Gastroesophageal sphincter (tissue), 4 donors: ENCODE measurements around the gene GRIK2. TPM values are rescaled to one million over a fixed set of nuclear protein-coding genes. Genes with fewer than 3 reads are reported as not detected.

Experiments used
- ATAC-seq: fragments of 150-250 bp; one replicate; pipeline ENCODE4 v1.9.1; 2016; ENCODE audit warnings: mild to moderate bottlenecking, moderate library complexity
- H3K27ac ChIP-seq, 4 donors: fragments of 200-600 bp; sonication (generic) in 3 of 4; 1 replicate in 3 of 4; 2 replicates in 1 of 4; pipeline ENCODE4 v1.5.1; 2016 to 2019
- H3K27me3 ChIP-seq: fragments of 200-600 bp; sonication (generic); one replicate; pipeline ENCODE4 v1.5.1; 2019
- H3K36me3 ChIP-seq, 2 donors: fragments of 200-600 bp; sonication (generic); one replicate each; pipeline ENCODE4 v1.5.1; 2019; ENCODE audit warnings: control low read depth in 1 of 2
- H3K4me1 ChIP-seq, 3 donors: fragments of 200-600 bp; sonication (generic); 1 replicate in 2 of 3; 2 replicates in 1 of 3; pipeline ENCODE4 v1.5.1; 2016 to 2019; ENCODE audit warnings: control low read depth in 2 of 3
- H3K4me3 ChIP-seq, 2 donors: fragments of 200-600 bp; sonication (generic); one replicate each; pipeline ENCODE4 v1.5.1; 2019; ENCODE audit warnings: mild to moderate bottlenecking in 1 of 2, moderate library complexity in 1 of 2
- H3K9me3 ChIP-seq, 3 donors: fragments of 200-600 bp; sonication (generic); one replicate each; pipeline ENCODE4 v1.5.1; 2017 to 2019; ENCODE audit warnings: control low read depth in 2 of 3
- EP300 ChIP-seq: sonication (generic); formaldehyde crosslinking; IDR thresholded peaks from one replicate; pipeline ENCODE4 v1.6.1; 2017; ENCODE audit warnings: antibody characterized with exemption, mild to moderate bottlenecking
- POLR2A ChIP-seq, 2 donors: fragments of 450-650 bp; IDR thresholded peaks; one replicate each; pipeline ENCODE4 v1.6.1; 2017; ENCODE audit warnings: antibody characterized with exemption in 2 of 2, mild to moderate bottlenecking in 2 of 2, moderate library complexity in 1 of 2
- POLR2AphosphoS5 ChIP-seq: sonication (generic); formaldehyde crosslinking; IDR thresholded peaks from one replicate; pipeline ENCODE4 v1.6.1; 2017; ENCODE audit warnings: antibody characterized with exemption
- WGBS, 2 donors: methylation state at CpG; one replicate each; pipeline ENCODE4 v1.1.5; 2018; ENCODE audit warnings: low coverage in 1 of 2; 5-methylcytosine and 5-hydroxymethylcytosine counted together
- total RNA-seq, 4 donors: library from RNA; depleted of rRNA; stranded (reverse); fragments of >200 nt; gene quantifications; one replicate each; pipeline ENCODE4 v1.1.0, GENCODE V29; 2016
- TF ChIP-seq, protein P1 (sequence below), 4 experiments: fragments of 200-600 bp in 2 of 4; fragments of 450-650 bp in 2 of 4; sonication (generic) in 1 of 4; IDR thresholded peaks; one replicate each; pipeline ENCODE4 v1.5.1; 2017 to 2019; ENCODE audit warnings: antibody characterized with exemption in 4 of 4, mild to moderate bottlenecking in 2 of 4, moderate library complexity in 2 of 4

GRIK2 gene
- total RNA-seq, 4 donors from 2014 or later: 0.82 to 2.2 (median 1.0) TPM

GRCh38 chr6:101417900-101418299, 24.4 kb downstream of the GRIK2 start:
- H3K36me3 ChIP-seq: no peaks in the 10 kb centered on the region
- TF ChIP-seq, protein P1, sequence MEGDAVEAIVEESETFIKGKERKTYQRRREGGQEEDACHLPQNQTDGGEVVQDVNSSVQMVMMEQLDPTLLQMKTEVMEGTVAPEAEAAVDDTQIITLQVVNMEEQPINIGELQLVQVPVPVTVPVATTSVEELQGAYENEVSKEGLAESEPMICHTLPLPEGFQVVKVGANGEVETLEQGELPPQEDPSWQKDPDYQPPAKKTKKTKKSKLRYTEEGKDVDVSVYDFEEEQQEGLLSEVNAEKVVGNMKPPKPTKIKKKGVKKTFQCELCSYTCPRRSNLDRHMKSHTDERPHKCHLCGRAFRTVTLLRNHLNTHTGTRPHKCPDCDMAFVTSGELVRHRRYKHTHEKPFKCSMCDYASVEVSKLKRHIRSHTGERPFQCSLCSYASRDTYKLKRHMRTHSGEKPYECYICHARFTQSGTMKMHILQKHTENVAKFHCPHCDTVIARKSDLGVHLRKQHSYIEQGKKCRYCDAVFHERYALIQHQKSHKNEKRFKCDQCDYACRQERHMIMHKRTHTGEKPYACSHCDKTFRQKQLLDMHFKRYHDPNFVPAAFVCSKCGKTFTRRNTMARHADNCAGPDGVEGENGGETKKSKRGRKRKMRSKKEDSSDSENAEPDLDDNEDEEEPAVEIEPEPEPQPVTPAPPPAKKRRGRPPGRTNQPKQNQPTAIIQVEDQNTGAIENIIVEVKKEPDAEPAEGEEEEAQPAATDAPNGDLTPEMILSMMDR (IDR thresholded peaks at IDR 0.05): no peak
- TF ChIP-seq POLR2A (IDR thresholded peaks at IDR 0.05): no peak
- no peak for TF ChIP-seq POLR2AphosphoS5
- TF ChIP-seq EP300: no peak
- WGBS, 2 donors: 67 to 83% methylated on average over 1 of the region's 1 CpG
- H3K4me3 ChIP-seq: no peak overlapping the region
- H3K4me1 ChIP-seq: no peaks in the 10 kb centered on the region
- H3K9me3 ChIP-seq: no peaks in the 10 kb centered on the region
- H3K27me3 ChIP-seq: no peaks in the 10 kb centered on the region
- ATAC-seq: no peak
- no peak overlapping the region for H3K27ac ChIP-seq

DNA sequence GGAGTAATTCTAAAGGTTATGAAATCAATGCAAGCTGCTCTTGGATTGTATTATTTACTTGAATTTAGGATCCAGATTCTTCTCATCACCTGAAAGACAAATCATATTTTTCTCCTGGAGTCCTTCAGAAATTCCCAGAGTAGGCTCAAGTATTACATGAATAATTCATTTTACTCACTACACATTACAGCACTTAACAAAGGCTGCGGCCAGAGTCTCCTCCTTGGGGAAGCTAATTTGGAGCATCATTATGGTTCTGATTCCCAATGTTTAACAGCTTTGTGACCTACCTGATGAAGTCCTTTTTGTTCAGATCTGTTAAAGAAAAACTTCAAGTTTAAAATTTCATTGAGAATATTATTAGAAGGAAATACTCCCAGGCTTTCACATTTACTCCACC, 28.7 kb downstream of the GRIK2 start:
- TF ChIP-seq EP300 (no peak), POLR2A (IDR thresholded peaks at IDR 0.05) (no peak), POLR2AphosphoS5 (no peak)
- TF ChIP-seq, protein P1 (IDR thresholded peaks at IDR 0.05): no peak
- ATAC-seq: no peak
- Histone ChIP-seq H3K4me3 (no peak overlapping the region), H3K27ac (no peak overlapping the region), H3K36me3 (no peaks in the 10 kb centered on the region), H3K4me1 (no peaks in the 10 kb centered on the region), H3K9me3 (no peaks in the 10 kb centered on the region), H3K27me3 (no peaks in the 10 kb centered on the region)
- 56 to 70% methylated on average over 1 of the region's 1 CpG for WGBS, 2 donors

DNA sequence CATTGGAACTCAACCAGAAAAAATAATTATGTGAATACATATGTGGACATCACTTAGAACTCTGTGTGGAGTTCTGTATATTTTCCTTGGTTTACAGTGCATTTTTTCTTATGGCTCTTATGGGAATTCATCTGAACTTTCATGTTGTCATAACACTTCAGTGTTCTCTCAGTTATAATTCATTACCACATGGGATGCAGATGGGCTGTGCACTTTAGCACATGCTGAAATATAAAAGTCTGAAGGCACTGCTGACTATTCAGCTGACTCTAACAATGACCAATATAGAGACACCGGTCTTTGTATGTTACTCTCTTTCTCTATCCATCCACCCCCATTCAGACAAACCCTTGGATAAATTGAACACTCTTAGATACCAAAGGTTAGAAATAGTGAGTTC, 29.3 kb downstream of the GRIK2 start:
- Histone ChIP-seq H3K27me3 (no peaks in the 10 kb centered on the region), H3K4me3 (no peak overlapping the region), H3K27ac (no peak overlapping the region), H3K36me3 (no peaks in the 10 kb centered on the region), H3K4me1 (no peaks in the 10 kb centered on the region), H3K9me3 (no peaks in the 10 kb centered on the region)
- TF ChIP-seq EP300: no peak
- TF ChIP-seq, protein P1 (IDR thresholded peaks at IDR 0.05): no peak
- no peak for TF ChIP-seq POLR2AphosphoS5
- TF ChIP-seq POLR2A (IDR thresholded peaks at IDR 0.05): no peak
- 50 to 57% methylated on average over 1 of the region's 1 CpG for WGBS, 2 donors
- no peak for ATAC-seq

DNA sequence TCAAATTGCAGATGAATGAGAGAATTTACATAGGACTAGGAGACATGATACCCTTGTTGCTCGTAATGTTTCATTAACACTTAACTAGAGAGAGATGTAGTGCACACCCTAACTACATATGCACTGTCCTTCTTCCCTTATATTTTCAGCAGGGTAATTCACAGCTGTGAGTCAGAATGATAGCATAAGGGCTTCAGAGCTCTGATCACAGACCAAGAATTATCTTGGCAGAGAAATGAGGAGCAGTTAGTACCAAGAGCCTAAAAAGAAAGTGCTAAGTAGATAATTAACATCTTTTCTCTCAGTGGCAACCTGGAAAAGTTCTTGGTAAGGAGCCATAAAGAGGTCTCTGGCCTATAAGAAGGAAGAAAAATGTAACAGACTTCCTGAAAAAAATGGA, 35.8 kb downstream of the GRIK2 start:
- TF ChIP-seq, protein P1 (IDR thresholded peaks at IDR 0.05): no peak
- no peak for TF ChIP-seq EP300
- no peak for TF ChIP-seq POLR2A (IDR thresholded peaks at IDR 0.05)
- no peak for TF ChIP-seq POLR2AphosphoS5
- no peak overlapping the region for H3K4me3 ChIP-seq
- no peaks in the 10 kb centered on the region for H3K4me1 ChIP-seq
- WGBS, 2 donors: 43 to 75% methylated on average over 1 of the region's 1 CpG
- no peaks in the 10 kb centered on the region for H3K9me3 ChIP-seq
- ATAC-seq: no peak
- no peak overlapping the region for H3K27ac ChIP-seq
- no peaks in the 10 kb centered on the region for H3K36me3 ChIP-seq
- no peaks in the 10 kb centered on the region for H3K27me3 ChIP-seq

DNA sequence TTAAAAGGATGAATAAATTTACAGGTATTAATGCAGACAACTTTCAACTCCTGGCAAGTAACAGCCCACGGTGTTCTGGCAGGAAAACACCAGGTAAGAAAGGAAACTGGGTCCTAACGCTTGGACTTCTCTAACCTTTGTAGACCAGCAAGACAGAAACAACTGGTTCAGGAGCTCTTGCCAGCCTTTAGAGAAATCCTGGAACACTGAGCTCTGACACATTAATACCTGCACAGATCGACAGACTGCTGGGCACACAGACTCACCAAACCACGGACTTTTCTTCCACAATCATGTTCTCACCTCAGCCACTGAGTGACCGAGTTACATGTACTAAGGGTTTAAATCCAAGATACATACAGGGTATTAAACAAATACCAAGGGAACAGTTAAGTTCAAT, 36.3 kb downstream of the GRIK2 start:
- Histone ChIP-seq H3K4me1 (no peaks in the 10 kb centered on the region), H3K36me3 (no peaks in the 10 kb centered on the region), H3K9me3 (no peaks in the 10 kb centered on the region), H3K27ac (no peak overlapping the region), H3K4me3 (no peak overlapping the region), H3K27me3 (no peaks in the 10 kb centered on the region)
- ATAC-seq: no peak
- WGBS, 2 donors: 66 to 76% methylated on average over 4 of the region's 5 CpGs
- no peak for TF ChIP-seq EP300
- no peak for TF ChIP-seq POLR2A (IDR thresholded peaks at IDR 0.05)
- TF ChIP-seq POLR2AphosphoS5: no peak
- TF ChIP-seq, protein P1 (IDR thresholded peaks at IDR 0.05): no peak
